ENCODE data around the gene TBCK. TPM values are rescaled to one million over a fixed set of nuclear protein-coding genes. Genes with fewer than 3 reads are reported as not detected.

TBCK gene
- total and polyA plus RNA-seq, 10 donors, result 6.7 to 61.3 (median 44.7) TPM

DNA sequence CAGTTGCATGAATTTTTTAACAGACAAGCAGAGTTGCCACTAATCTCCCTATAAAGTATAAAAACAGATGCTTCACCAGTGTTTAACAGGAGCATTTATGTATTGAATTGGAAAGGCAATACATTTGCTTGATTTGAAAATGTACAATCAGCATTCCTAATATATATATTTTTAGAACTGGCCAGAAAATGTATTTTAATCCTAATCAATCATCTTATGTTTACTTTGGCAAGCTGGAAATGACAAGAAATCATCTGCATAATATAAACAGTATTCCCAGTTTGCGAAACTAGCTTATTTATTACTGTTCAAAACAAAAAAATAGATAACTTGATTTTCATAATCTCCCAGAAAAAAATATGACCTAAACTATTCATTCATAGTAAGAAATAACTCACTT, 123.9 kb downstream of the TBCK start:
- TF ChIP-seq POLR2A (IDR thresholded peaks at IDR 0.05) (no peak), POLR2AphosphoS5 (IDR thresholded peaks at IDR 0.05) (no peak)
- TF ChIP-seq, protein P1, sequence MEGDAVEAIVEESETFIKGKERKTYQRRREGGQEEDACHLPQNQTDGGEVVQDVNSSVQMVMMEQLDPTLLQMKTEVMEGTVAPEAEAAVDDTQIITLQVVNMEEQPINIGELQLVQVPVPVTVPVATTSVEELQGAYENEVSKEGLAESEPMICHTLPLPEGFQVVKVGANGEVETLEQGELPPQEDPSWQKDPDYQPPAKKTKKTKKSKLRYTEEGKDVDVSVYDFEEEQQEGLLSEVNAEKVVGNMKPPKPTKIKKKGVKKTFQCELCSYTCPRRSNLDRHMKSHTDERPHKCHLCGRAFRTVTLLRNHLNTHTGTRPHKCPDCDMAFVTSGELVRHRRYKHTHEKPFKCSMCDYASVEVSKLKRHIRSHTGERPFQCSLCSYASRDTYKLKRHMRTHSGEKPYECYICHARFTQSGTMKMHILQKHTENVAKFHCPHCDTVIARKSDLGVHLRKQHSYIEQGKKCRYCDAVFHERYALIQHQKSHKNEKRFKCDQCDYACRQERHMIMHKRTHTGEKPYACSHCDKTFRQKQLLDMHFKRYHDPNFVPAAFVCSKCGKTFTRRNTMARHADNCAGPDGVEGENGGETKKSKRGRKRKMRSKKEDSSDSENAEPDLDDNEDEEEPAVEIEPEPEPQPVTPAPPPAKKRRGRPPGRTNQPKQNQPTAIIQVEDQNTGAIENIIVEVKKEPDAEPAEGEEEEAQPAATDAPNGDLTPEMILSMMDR (IDR thresholded peaks at IDR 0.05 in 8 of 11, conservative IDR thresholded peaks at IDR 0.05 in 3 of 11), result no peak
- intact Hi-C loops (cut with DNase I; ENCODE audit: low total_unique reads), result no loop called here
- no peaks in the 10 kb centered on the region for H3K27me3 ChIP-seq (replicated peaks in 1 of 7)
- no peak overlapping the region for H3K4me3 ChIP-seq
- H3K4me1 ChIP-seq, result no peaks in the 10 kb centered on the region
- peaks cover 0 to 62% (median 15%) of the 10 kb centered on the region in 6 donors for H3K36me3 ChIP-seq
- WGBS, 5 donors, result 49 to 97% (median 92%) methylated on average over 1 of the region's 1 CpG
- no peak for DNase-seq
- no peak overlapping the region for H3K27ac ChIP-seq
- H3K9me3 ChIP-seq, result no peaks in the 10 kb centered on the region

DNA sequence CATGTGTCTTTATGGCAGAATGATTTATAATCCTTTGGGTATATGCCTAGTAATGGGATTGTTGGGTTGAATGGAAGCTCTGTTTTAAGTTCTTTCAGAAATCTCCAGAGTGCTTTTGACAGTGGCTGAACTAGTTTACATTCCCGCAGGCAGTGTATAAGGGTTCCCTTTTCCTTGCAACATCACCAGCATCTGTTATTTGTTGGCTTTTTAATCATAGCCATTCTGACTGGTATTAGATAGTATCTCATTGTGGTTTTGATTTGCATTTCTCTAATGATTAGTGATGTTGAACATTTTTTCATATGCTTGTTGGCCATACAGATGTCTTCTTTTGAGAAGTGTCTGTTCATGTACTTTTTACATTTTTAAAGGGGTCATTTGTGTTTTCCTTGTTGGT, 129.8 kb downstream of the TBCK start:
- Histone ChIP-seq H3K27me3 (replicated peaks in 1 of 7) (no peaks in the 10 kb centered on the region), H3K36me3 (peaks cover 0 to 68% (median 3%) of the 10 kb centered on the region in 6 donors), H3K4me3 (no peak overlapping the region), H3K27ac (no peak overlapping the region), H3K9me3 (no peaks in the 10 kb centered on the region), H3K4me1 (no peaks in the 10 kb centered on the region)
- DNase-seq, result no peak
- 90 to 100% (median 97%) methylated on average over 1 of the region's 1 CpG for WGBS, 5 donors
- intact Hi-C loops (cut with DNase I; ENCODE audit: low total_unique reads), result no loop called here
- TF ChIP-seq, protein P1 (IDR thresholded peaks at IDR 0.05 in 8 of 11, conservative IDR thresholded peaks at IDR 0.05 in 3 of 11), result no peak
- TF ChIP-seq POLR2A (IDR thresholded peaks at IDR 0.05), result no peak
- TF ChIP-seq POLR2AphosphoS5 (IDR thresholded peaks at IDR 0.05), result no peak

DNA sequence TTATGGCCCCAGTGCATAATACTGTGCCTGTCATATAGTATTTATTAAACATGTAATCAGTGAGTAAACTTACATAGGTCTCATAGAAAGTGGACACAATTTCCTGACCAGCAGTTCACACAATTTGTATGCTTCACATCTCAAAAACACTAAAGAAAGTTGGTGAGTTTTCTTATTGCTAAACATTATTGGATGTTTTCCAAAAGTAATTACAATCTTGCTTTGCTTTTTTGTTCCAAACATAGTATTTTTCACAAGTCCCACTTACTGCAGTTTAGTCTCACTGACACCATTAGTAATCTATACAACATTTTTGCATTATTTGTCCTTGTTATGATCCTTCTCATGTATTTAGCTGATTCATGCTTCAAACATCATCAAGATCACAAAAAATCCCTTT, 132.5 kb downstream of the TBCK start:
- TF ChIP-seq POLR2A (IDR thresholded peaks at IDR 0.05), result no peak
- TF ChIP-seq, protein P1 (IDR thresholded peaks at IDR 0.05 in 8 of 11, conservative IDR thresholded peaks at IDR 0.05 in 3 of 11), result no peak
- TF ChIP-seq POLR2AphosphoS5 (IDR thresholded peaks at IDR 0.05), result no peak
- Histone ChIP-seq H3K36me3 (peaks cover 0 to 43% (median 3%) of the 10 kb centered on the region in 6 donors), H3K9me3 (peaks cover 0 to 7% (median 0%) of the 10 kb centered on the region in 8 donors), H3K27me3 (replicated peaks in 1 of 7) (no peaks in the 10 kb centered on the region), H3K4me3 (no peak overlapping the region), H3K27ac (no peak overlapping the region), H3K4me1 (no peaks in the 10 kb centered on the region)
- intact Hi-C loops (cut with DNase I; ENCODE audit: low total_unique reads), result no loop called here
- DNase-seq, result no peak

DNA sequence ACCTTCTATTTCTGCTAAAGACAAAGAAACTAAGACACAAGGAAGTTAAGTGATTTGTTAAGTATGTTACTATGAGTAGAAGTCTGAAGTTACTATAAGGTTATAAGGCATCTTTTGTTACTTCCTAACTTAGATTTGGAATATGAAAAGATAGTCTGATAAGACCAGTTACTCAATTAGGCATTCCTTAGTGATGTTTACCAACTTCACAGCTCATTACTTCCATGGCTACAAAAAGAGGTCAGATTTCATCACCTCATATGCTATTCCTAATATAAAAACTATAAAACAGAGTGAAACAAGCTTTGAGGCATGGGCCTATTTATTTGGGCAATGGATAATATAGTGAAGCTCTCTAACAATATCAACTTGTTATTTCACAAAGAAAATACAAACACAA, 143.1 kb downstream of the TBCK start:
- Histone ChIP-seq H3K4me3 (no peak overlapping the region), H3K4me1 (no peaks in the 10 kb centered on the region), H3K9me3 (no peaks in the 10 kb centered on the region), H3K27me3 (replicated peaks in 1 of 7) (no peaks in the 10 kb centered on the region), H3K36me3 (peaks cover 0 to 36% (median 7%) of the 10 kb centered on the region in 6 donors), H3K27ac (no peak overlapping the region)
- no peak for TF ChIP-seq POLR2A (IDR thresholded peaks at IDR 0.05)
- TF ChIP-seq, protein P1 (IDR thresholded peaks at IDR 0.05 in 8 of 11, conservative IDR thresholded peaks at IDR 0.05 in 3 of 11), result no peak
- TF ChIP-seq POLR2AphosphoS5 (IDR thresholded peaks at IDR 0.05), result no peak
- intact Hi-C loops (cut with DNase I; ENCODE audit: low total_unique reads), result no loop called here
- no peak for DNase-seq

All from spleen (tissue), 11 donors.